Erythroblast (primary cell): ENCODE results near the gene TAGLN.
A peak's percentile ranks its signal among the peaks of the same experiment; 100 is the strongest.

Source experiments
- GATA1 ChIP-seq: IDR thresholded peaks from 2 replicates; pipeline ENCODE4 v1.6.1; 2011; ENCODE audit warnings: low read depth, mild to moderate bottlenecking, control low read depth, low read length, moderate library complexity
- POLR2A ChIP-seq: IDR thresholded peaks from 2 replicates; pipeline ENCODE4 v1.6.1; 2011; ENCODE audit warnings: mild to moderate bottlenecking, low read length

DNA sequence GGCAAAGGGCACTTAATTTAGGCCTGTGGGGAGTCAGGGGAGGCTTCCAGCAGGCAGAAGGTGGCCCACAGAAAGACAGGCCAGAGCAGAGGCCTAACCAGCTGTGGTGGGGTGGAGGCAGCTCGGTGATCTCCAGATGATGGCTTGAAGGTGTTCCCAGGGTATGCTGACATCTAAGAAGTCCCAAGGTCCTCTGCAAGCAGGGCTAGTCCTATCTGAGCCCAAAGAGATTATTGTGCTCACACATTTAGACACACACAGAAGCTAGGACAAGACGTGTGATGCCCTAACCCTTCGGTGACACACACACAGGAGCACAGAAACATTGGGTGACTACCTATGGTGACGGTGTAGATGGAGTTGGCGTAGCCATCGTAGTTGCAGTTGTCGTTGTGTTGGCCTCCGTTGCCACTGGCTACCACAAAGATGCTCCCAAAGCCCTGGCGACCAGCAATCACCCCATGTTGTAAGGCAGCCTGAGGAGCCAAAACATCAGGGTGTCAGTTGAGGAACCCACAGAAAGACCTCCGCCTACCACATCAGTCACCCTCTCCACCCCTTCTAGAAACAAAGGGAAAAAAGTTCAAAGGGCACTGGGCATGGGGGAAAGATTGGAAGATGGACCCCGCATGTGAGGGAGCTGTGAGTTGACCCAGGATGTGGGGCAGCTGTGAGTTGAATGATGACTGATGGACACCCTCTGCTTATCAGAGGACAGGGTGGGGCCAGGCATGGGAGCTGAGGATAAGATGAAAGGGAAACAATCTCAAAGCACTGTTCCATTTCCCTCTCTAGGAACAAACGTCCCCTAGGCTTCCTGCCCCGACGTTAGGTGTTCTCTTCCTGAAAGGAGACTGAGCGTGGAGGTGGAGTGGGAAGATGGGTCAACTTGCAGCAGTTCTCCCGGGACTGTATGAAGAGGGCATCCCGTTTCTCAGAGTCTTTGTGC, 24.8 kb downstream of the TAGLN start:
- TF ChIP-seq POLR2A (peak; percentile 49), GATA1 (peak; percentile 17)
